Activated CD8-positive, alpha-beta memory T cell treated with anti-CD3 and anti-CD28 coated beads, Interleukin-2, amount 10 ng/mL, durations not matched to agents 7 days and 5 days (primary cell): ENCODE results near the gene ZNF496. TPM values are rescaled to one million over a fixed set of nuclear protein-coding genes. Genes with fewer than 3 reads are reported as not detected.

ENCODE experiments used
- ATAC-seq: fragments of 150-1000 bp; cut with Tn5 transposase; one replicate; pipeline ENCODE4 v1.10.0; 2021; ENCODE audit warnings: moderate library complexity
- CTCF ChIA-PET: fragments of 350-600 bp; sonication (Branson Sonifier 250); formaldehyde crosslinking; loops from one replicate; lab custom pipeline; 2021; ENCODE audit warnings: antibody characterized with exemption; lab: Charles Lee
- DNase-seq: peaks from one replicate; pipeline ENCODE4 v3.0.0-alpha.2; 2020
- H3K27ac Mint-ChIP-seq: one replicate; pipeline ENCODE4 v1.8.0; 2021; ENCODE audit warnings: mild to moderate bottlenecking, mixed read lengths
- H3K27me3 Mint-ChIP-seq: one replicate; pipeline ENCODE4 v1.8.0; 2021; ENCODE audit warnings: mixed read lengths
- H3K36me3 Mint-ChIP-seq: one replicate; pipeline ENCODE4 v1.8.0; 2021; ENCODE audit warnings: mild to moderate bottlenecking, mixed read lengths
- H3K4me1 Mint-ChIP-seq: one replicate; pipeline ENCODE4 v1.8.0; 2021; ENCODE audit warnings: mixed read lengths
- H3K4me3 Mint-ChIP-seq: one replicate; pipeline ENCODE4 v1.8.0; 2021; ENCODE audit warnings: mild to moderate bottlenecking, moderate library complexity, mixed read lengths
- H3K9me3 Mint-ChIP-seq: one replicate; pipeline ENCODE4 v1.8.0; 2022; ENCODE audit warnings: low read depth, mixed read lengths
- total RNA-seq, 2 experiments: library from RNA; stranded (reverse); gene quantifications; one replicate each; pipeline ENCODE4 v1.2.3, GENCODE V29; 2021

ZNF496 gene
- total RNA-seq, 2 experiments from 2014 or later: 19.5 to 20.7 TPM

GRCh38 chr1:247352175-247352574, 20.5 kb upstream of the ZNF496 start:
- CTCF ChIA-PET: no interaction called here

DNA sequence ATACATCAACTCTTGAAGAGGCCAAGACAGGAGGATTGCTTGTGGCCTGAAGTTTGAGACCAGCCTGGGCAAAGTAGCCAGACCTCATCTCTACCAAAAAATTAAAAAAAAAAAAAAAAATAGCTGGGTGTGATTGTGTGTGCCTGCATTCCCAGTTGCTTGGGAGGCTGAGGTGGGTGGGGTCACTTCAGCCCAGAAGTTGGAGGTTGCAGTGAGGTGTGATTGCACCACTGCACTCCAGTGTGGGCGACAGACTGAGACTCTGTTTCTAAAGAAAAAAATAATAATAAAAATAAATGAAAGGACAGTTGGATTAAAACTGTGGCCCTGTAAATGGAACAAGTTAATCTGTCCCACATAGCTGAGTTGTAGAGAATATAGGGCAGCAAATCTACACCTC, 18.9 kb upstream of the ZNF496 start:
- Mint-ChIP-seq H3K27ac (no peak overlapping the region), H3K4me1 (peaks cover 2% of the 10 kb centered on the region), H3K4me3 (no peak overlapping the region), H3K9me3 (no peaks in the 10 kb centered on the region), H3K36me3 (peaks cover 1% of the 10 kb centered on the region), H3K27me3 (peaks cover 2% of the 10 kb centered on the region)
- CTCF ChIA-PET: interaction anchor here (0.7 to 1.1 kb wide), 2 partner anchors 22 to 57 kb away, joined by 3 read pairs; no protein-coding TSS in a partner anchor
- ATAC-seq: no peak
- DNase-seq: no peak

More at GRCh38 chr1:247352175-247352574, 20.5 kb upstream of the ZNF496 start:
- ATAC-seq (no peak), DNase-seq (no peak)
- Mint-ChIP-seq H3K36me3 (peaks cover 1% of the 10 kb centered on the region), H3K9me3 (no peaks in the 10 kb centered on the region), H3K4me3 (no peak overlapping the region), H3K27me3 (peaks cover 8% of the 10 kb centered on the region), H3K27ac (no peak overlapping the region), H3K4me1 (peaks cover 2% of the 10 kb centered on the region)

DNA sequence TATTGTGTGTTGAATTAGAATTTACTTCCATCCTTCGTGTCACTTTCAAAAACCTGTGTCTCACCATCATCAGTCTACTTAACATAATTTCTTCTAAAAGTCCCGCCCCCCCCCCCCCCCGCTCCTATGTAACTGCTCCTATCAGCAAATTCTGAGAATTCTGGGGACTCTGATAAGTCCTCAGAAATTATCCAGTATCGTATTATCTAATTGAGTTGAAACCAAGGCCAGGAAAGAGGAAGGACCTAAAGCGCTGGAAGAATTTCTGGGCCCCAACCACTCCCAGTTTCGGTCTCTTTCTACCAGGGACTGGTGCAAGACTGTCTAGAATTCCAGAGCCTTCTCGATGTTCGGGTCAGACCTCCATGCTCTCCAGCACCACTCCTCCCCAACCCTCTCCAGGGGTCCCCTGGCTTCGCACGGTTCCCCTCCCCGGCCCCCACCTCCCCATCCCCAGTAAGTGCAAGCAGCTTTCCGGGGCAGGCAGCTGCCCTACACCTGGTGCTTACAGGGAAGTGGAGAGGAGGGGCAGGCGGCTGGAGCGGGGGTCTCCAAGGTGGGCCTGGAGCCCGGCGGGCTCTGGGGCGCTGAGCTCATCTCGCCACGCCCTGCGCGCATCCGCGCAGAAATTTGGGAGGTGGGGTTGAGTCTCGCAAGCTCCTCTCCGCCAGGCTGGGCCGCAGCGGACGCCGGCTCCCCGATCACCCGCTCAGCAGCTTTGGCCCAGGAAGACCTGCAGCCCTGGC, 16.0 kb upstream of the ZNF496 start:
- Mint-ChIP-seq H3K27ac (no peak overlapping the region), H3K27me3 (peaks cover 5% of the 10 kb centered on the region), H3K4me3 (no peak overlapping the region), H3K9me3 (no peaks in the 10 kb centered on the region), H3K4me1 (peaks cover 12% of the 10 kb centered on the region), H3K36me3 (peaks cover 1% of the 10 kb centered on the region)
- CTCF ChIA-PET: no interaction called here
- no peak for ATAC-seq
- no peak for DNase-seq

GRCh38 chr1:247345881-247346280, 14.2 kb upstream of the ZNF496 start:
- Mint-ChIP-seq H3K4me1 (peaks cover 14% of the 10 kb centered on the region), H3K27me3 (peaks cover 5% of the 10 kb centered on the region), H3K9me3 (no peaks in the 10 kb centered on the region), H3K36me3 (peaks cover 1% of the 10 kb centered on the region), H3K4me3 (no peak overlapping the region), H3K27ac (no peak overlapping the region)
- ATAC-seq: no peak
- CTCF ChIA-PET: no interaction called here
- DNase-seq: no peak

DNA sequence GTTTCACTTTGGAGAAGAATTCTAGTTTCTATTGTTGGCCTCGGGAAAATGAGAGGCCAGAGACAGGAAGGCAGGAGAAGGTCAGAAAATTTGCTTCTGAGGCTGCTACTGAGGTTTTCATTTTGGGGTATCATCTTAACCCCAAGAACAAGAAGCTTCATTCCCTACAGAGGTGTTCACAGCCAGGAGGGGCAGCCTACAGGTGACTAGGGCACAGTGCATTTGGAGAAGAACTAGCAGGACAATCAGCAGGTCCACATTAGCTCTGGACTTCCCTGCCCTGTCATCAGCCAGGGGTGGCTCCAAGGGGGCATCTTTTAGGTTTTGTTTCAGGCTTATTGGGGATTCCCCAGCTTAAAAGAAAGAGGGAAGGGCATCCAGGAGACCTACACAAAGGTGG, 12.1 kb upstream of the ZNF496 start:
- CTCF ChIA-PET: no interaction called here
- Mint-ChIP-seq H3K36me3 (no peaks in the 10 kb centered on the region), H3K4me1 (peaks cover 12% of the 10 kb centered on the region), H3K4me3 (no peak overlapping the region), H3K9me3 (no peaks in the 10 kb centered on the region), H3K27ac (no peak overlapping the region), H3K27me3 (peaks cover 2% of the 10 kb centered on the region)
- no peak for DNase-seq
- ATAC-seq: no peak

GRCh38 chr1:247338723-247339275, 7.1 kb upstream of the ZNF496 start:
- Mint-ChIP-seq H3K9me3 (no peaks in the 10 kb centered on the region), H3K27me3 (no peaks in the 10 kb centered on the region), H3K27ac (no peak overlapping the region), H3K4me3 (no peak overlapping the region), H3K4me1 (peaks cover 12% of the 10 kb centered on the region), H3K36me3 (no peaks in the 10 kb centered on the region)
- DNase-seq: no peak
- no peak for ATAC-seq
- CTCF ChIA-PET: interaction anchor here (1.2 kb wide), 1 partner anchor 9 kb away, joined by 4 read pairs; no protein-coding TSS in a partner anchor

GRCh38 chr1:247337961-247338360, 6.3 kb upstream of the ZNF496 start:
- Mint-ChIP-seq H3K27ac (no peak overlapping the region), H3K4me3 (no peak overlapping the region), H3K27me3 (no peaks in the 10 kb centered on the region), H3K36me3 (no peaks in the 10 kb centered on the region), H3K9me3 (no peaks in the 10 kb centered on the region), H3K4me1 (peaks cover 6% of the 10 kb centered on the region)
- ATAC-seq (no peak), DNase-seq (no peak)
- CTCF ChIA-PET: no interaction called here

GRCh38 chr1:247337250-247337746, 5.6 kb upstream of the ZNF496 start:
- CTCF ChIA-PET: no interaction called here
- Mint-ChIP-seq H3K4me1 (peaks cover under 1% of the 10 kb centered on the region), H3K4me3 (no peak overlapping the region), H3K27me3 (no peaks in the 10 kb centered on the region), H3K9me3 (no peaks in the 10 kb centered on the region), H3K36me3 (no peaks in the 10 kb centered on the region), H3K27ac (no peak overlapping the region)
- DNase-seq: no peak
- no peak for ATAC-seq

DNA sequence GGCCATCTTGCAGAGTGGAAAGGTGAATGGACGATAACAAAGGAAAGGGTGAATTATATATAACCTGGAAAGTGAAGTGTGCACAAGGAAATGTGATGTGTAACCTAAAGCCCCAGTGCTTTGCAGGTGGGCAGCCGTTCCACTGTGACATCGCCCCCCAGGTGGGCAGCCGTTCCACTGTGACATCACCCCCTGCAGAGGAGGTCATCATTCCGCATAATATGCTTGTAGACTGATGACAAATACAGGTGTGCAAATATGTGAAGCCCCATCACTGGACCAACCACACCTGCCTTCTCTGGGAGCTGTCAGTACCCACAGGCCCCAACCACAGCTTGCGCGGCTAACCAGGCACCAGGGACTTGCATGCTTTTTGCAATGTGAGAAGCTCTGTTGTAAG, 4.7 kb upstream of the ZNF496 start:
- Mint-ChIP-seq H3K4me3 (no peak overlapping the region), H3K27me3 (no peaks in the 10 kb centered on the region), H3K4me1 (peaks cover 2% of the 10 kb centered on the region), H3K36me3 (no peaks in the 10 kb centered on the region), H3K27ac (no peak overlapping the region), H3K9me3 (no peaks in the 10 kb centered on the region)
- DNase-seq (no peak), ATAC-seq (no peak)
- CTCF ChIA-PET: no interaction called here

- H3K4me1 Mint-ChIP-seq: peaks cover 2% of the 10 kb centered on the region
- no peaks in the 10 kb centered on the region for H3K9me3 Mint-ChIP-seq
- ATAC-seq (no peak), DNase-seq (no peak)
- H3K27ac Mint-ChIP-seq: no peak overlapping the region
- no peaks in the 10 kb centered on the region for H3K27me3 Mint-ChIP-seq
- no peaks in the 10 kb centered on the region for H3K36me3 Mint-ChIP-seq
- no peak overlapping the region for H3K4me3 Mint-ChIP-seq
- CTCF ChIA-PET: no interaction called here
Observed at GRCh38 chr1:247335882-247336281, 4.2 kb upstream of the ZNF496 start.

DNA sequence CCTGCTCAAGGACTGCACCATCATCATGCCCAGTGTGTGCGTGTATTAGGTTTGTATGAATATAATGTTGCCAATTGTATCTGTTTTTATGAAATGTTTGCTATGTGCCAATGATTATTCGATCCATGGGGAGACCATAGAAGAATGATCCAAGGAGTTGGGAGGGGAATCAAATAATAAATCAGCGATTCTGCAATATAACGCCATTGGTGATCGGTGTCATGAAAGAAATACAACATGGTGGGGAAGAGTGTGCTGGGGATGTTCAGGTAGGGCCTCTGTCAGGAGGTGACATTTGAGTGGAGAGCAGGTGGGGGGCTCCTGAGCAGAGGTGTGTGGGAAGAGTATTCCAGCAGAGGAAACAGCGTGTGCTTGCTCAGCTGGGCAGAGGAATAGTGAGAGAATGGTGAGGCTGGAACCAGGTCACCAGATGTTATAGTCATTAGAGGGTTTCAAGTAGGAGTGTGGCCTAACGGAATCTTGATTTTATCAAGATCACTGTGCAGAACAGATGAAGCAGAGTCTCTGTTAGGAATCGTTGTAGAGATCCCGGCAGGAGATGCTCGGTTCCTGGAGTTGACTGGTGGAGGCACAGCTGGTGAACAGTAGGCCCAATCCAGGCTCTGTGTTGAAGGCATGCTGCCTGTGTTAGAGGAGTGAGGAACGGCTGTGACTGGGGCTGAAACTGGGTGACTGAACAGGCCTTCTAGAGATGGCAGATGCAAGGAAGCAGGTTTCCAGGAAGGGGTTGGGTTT, 2.9 kb upstream of the ZNF496 start:
- Mint-ChIP-seq H3K4me3 (no peak overlapping the region), H3K36me3 (peaks cover 1% of the 10 kb centered on the region)

GRCh38 chr1:247332623-247333361, 1.1 kb upstream of the ZNF496 start:
- H3K4me1 Mint-ChIP-seq: peaks cover 10% of the 10 kb centered on the region
- peak overlapping the region; percentile 33 for H3K4me3 Mint-ChIP-seq
- DNase-seq: no peak
- no peaks in the 10 kb centered on the region for H3K27me3 Mint-ChIP-seq
- CTCF ChIA-PET: interaction anchor here (0.9 kb wide), 1 partner anchor 37 kb away, joined by 3 read pairs; no protein-coding TSS in a partner anchor
- no peak for ATAC-seq
- H3K27ac Mint-ChIP-seq: no peak overlapping the region
- H3K9me3 Mint-ChIP-seq: no peaks in the 10 kb centered on the region
- H3K36me3 Mint-ChIP-seq: peaks cover 3% of the 10 kb centered on the region

More for the DNA sequence above, 2.9 kb upstream of the ZNF496 start:
- Mint-ChIP-seq H3K27ac (no peak overlapping the region), H3K9me3 (no peaks in the 10 kb centered on the region), H3K27me3 (no peaks in the 10 kb centered on the region), H3K4me1 (peaks cover 10% of the 10 kb centered on the region)
- CTCF ChIA-PET: no interaction called here
- no peak for ATAC-seq
- DNase-seq: no peak

DNA sequence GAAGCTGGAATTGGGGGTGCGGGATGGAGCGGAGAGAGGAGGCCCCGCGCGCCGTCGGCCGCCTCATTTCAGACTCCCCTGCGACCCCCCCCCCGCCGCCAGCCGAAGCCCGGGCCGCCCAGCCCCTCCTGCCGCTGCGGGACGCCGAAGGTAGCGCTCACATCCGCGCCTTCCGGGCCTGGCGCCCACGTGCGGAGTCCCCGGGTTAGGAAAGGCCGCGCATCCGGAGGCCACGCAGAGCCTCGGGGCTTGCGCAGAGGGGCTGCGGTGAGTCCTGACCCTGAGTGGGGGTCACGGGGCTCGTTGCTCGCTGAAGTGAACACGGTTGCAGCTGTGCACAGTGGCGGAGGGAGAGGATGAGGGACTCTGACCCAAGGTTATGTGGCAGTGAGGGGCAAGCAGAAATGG, 552 bp upstream of the ZNF496 start:
- Mint-ChIP-seq H3K27ac (no peak overlapping the region), H3K4me1 (peaks cover 10% of the 10 kb centered on the region), H3K36me3 (peaks cover 3% of the 10 kb centered on the region), H3K27me3 (no peaks in the 10 kb centered on the region), H3K4me3 (peak overlapping the region; percentile 33), H3K9me3 (no peaks in the 10 kb centered on the region)
- DNase-seq: peak; percentile 66
- ATAC-seq: peak; percentile 31
- CTCF ChIA-PET: no interaction called here
